OCI-M2 (cell line): Measurements from ENCODE around the gene TMEM218.

Experiments used
- DNase-seq: peaks from one replicate; lab custom pipeline; 2025; ENCODE audit not compliant: unreplicated experiment; lab: John Stamatoyannopoulos, UW

Gene TMEM218

DNA sequence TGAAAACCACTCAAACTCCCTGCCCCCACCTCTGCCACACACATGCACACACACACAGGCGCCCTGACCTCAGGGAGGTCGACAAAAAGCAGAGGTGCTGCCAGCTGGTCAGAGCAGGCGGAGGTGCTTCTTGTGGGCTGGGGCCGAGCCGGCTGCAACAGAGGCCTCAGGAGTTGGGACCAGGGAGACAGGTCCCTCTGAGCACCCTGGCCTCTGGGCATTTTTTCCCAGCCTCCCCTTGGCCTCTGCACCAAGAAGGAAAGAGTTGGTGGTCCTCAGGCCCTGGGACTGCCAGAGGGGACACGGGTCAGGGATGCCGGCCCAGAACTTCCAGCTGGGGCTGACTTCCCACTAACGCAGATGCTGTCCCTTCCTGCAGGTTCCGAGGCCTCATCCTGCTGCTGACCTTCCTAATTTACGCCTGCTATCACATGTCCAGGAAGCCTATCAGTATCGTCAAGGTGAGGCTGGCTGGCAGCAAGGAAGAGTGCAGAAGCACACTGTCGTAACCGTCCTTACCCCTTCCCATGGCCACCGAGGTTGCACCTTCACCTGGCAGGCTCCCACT, 35.0 kb downstream of the TMEM218 start:
- no peak for DNase-seq

DNA sequence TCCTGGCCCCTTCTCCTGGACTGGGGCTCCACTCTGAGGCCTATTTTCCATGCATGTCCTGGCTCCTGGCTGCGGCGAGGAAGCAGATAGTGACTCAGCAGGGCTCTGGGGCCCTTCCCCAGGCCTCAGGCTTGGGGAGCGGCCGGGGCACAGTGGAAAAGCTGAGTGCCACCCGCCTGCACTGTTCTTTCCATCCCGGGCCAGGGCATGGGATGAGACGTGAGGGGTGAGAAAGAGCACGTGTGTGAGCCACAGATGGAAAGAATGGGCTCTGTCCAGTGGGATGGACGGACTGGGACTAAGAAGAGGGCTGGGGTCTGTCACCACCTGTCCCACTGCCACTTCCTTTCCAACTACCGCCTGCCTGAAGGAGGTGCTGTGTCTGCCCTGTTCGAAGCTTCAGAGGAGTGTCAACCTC, 35.5 kb downstream of the TMEM218 start:
- DNase-seq = no peak

DNA sequence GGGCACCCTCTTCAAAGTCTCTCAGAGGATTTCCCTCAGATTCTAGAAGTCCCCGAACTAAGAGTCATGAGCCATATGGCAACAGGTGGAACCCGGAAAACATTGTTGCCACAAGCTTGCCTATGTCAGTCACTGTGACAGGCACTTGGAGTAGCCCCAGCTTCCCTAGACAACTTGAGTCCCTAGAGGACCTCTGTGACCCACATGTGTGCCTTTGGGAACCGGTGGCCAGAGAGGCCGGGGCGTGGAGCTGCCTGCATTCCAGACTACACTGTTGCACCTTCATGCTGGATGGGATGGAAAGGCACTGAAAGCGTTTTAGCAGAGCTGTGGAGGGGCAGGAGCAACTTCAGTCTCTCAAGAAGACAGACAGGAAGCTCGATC, 36.2 kb downstream of the TMEM218 start:
- no peak for DNase-seq

DNA sequence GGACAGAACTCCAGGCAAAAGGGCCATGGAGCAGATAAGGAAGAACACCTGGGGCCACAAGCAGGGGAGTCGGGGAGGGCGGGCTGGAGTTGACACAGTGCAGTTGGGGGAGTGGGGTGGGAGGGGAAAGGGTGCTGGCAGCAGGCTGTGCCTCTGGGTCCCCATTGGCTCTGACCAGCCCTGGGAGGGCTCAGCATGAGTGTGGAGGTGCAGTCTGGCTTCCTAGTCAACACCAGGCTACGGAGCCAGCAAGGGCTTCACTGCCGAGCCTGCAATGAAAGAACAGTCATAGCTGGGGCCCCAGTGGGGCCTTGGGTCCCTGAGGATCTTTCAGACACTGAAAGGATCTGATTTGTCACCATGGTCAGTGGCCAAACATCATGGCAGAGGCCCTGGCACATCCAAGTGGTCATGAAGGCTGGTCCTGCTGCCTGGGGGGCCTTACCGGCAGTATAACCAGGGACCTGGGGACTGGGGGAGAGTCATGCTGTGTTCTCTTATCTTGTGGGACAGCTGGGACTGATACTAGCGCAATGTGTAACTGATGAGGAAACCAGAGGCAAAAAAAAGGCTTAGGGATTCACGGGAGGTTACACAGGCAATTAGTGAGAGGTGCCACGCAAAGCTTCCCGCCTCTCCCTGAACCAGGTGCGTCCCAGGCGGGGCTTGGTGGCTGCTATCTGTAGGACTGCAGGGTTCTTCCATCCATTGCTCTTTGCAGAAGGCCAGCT, 36.8 kb downstream of the TMEM218 start:
- DNase-seq = no peak

DNA sequence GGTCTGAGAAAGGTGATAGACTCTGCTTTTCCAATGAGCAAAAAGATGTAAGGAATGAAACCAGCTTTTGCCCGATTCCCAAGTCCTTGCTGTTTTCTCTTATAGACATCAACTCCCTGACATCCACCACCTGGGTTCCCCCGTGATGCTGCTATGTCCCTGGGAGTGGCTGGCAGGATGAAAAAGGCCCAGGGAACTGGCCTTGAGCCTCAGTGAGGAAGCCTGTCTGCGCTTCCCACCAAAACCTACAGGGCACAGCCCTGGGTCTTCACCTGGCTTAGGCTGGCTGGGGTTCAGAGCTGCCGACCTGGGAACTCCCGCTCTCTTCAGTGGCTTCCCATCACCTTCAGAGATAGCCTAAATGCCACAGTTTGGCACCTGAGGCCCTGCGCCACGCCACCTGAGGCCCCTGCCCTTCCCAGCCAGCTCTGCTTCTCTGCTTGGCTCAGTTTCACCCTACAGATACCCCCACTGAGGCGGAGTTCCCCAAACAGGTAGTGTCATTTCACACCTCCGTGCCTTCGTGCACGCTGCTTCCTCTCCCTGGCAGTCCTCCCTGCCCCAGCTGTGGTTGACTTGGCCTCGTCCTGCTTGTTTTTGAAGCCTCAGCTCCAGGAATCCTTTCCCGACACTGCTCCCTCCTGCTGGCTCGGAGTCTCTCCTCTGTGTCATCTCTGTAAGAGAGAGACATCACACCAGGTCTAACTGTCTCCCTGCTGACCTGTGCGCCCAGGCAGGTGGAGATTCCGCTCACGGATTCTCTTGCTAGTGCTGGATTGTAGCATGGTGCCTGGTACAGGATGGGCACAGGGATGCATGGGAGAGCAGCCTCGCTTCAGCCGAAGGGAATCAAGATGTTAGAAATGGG, 37.6 kb downstream of the TMEM218 start:
- no peak for DNase-seq

DNA sequence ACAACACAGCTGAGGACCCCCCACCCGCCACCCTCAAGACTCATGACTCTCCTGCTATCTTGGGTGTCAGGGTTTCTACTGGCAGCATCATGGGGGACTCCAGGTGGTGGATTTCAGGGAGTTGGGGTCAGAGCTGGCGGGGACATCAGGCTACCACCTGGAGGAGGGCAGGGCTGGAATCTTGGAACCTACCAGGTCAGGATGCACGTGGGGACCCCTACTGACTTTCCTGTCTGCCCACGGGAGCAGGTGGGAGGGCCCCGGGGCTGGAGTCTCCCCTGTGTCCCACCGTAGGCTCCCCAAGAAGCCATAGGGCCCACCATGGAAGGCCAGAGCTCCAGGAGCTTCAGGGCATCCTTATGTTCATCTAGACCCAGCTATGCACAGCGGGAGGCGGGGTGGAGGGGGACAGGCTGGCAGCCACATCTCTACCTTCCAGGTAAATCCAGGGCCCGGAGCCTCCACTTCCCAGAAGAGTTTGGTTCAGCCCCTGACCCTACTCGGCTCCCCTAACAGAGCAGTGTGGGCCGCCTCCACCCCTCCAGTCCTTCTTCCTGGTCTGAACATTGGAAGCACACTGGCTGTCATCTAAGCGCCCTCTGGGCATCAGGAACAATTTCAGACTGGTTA, 38.4 kb downstream of the TMEM218 start:
- DNase-seq = no peak

DNA sequence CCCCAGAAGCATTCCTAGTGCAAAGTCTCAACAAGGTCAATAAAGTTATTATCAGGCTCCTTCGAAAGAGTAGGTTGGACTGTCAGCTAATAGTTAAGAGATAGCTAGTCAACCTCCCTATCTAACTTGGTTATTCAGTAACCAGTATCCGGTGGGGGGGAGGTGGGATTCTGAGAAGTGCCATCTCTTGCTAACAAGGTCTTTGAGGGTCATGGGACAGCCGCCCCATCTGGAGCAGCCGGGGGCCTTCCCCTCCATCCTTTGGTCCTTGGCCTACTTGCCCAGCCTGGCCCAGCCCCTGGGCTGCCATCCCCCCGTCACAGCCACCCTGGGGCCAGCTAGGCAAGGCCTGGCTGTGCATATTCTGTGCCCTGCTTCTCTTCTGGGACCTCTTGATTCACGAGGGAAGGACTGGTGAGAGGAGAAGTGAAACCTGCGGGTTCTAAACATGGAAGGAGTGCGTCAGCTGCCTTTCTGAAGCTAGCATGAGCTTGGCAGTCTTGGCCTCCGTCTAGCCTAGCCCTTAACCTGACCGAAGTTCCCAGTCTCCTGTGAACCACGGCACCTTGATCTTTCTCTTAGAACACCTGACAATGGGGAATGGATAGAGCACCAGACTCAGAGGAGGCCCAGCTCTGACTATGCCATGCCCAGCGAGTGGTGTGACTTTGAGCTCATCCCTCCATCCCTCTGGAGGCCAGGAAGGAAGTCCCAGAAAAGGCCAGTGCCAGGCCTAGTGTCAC, 39.0 kb downstream of the TMEM218 start:
- DNase-seq = no peak

DNA sequence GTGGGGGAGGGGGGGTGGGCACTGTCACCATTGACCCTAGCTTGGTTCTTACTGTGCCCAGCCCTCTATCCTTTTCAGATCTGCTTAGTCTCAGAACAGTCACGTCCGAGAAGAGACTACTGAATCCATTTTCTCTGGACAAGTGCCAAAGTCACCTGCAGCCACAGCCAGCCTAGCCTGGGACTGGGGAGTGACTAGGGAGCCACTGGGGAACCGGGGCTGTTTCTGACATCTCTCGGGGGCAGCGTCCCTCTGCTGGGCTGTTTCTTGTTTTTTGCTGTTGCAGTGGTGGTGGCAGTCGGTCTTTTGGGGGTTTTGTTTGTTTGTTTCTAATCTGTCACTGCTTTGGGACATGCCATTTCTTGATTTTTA, 39.6 kb downstream of the TMEM218 start:
- DNase-seq = no peak

DNA sequence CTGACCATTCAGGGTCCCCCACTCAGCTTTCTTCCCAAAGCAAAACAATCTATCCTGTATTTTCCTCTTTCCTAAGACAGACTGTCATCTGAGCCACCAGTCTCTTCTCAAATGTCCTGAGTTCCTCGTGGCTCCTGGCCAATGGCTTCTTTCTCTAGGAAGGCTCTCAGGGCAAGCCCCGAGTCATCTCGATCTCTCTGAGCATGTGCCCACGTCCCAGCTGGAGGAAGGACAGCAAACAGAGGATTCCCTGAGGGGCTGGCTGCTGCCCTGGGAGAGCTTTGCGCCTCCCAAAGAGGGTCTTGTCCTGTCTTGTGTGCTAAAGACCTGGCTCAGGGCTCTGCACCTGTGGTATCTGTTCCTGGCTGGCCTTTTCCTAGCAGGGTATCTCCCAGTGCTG, 40.0 kb downstream of the TMEM218 start:
- no peak for DNase-seq

DNA sequence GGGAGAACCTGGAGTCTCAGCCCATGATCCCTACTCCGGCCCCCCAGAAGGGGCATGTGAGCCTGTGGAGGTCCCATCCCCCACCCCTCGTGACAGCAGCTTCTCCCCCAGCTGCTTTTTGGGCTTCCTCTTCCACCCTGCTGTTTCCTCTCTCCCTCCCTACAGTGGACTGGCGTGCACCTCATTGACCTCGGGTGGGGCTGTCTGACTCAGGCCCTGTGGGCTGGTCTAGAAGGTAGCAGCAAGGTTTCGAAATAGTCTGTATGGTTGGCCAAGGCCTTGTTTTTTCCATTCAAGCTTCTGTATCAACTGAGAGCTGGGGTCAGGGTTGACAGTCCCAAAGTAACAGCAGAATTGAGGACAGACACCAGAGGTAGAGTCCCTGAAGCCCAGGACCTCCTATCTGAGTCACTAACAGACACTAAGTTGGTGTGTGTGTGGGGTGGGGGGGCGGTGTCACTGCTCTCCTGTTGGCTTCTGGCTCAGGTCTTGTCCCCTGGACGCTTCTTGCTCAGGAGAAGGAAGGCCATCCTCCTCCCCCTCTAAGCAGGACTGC, 40.6 kb downstream of the TMEM218 start:
- no peak for DNase-seq

DNA sequence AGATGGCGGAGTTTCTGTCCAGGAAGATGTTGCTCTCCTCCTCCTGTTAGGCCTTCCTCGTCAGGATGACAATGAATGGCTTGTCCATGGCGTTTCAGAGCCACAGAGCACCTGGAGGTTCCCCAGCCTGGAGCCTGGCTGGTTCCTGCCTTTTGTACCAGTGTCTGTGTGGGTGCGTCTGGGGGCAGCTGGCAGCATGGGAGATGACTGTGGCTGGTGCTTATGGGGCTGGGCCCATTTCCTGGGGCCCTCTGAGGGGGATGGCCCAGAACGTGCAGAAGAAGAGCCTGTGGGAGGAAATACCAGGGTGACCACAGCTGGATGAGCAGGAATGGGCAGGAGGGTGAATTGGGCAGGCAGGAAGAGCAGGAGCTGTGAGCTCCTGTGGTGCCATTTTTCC, 41.6 kb downstream of the TMEM218 start:
- no peak for DNase-seq

DNA sequence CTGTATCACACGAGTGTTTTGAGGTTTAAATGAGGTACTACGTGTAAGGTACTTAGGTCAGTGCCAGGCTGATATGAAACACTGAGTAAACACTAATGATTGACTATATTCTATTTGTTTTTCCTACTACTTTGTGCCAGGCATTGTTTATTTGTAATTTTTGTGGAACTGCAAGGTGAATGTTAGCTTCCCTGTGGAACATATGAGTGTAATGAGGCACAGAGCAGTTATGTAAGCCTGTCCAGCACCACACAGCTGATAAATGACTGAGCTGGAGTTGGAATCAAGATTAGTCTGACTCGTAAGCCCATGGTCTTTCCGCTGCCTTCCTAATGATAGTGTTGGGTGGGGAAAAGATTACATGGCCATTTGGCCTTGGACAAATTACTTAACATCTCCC, 42.4 kb downstream of the TMEM218 start:
- DNase-seq = no peak

DNA sequence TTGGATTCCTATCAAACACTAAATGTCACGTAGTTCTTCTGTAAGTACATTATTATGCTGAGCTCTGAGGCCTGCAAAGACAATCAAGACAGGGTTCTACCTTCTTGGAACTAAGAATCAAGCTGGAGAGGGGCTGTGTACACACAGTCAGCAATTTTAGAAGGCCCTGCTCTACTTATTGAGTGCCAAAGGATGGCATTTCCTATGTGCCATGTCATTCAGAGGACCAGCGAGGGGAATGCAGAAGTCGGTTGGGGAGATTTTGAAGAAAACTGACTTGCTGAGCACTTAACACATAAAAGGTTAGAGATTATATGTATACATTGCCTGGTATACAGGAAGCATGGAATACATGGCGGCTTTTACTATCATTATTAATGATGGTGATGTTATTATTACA, 43.1 kb downstream of the TMEM218 start:
- DNase-seq = no peak

DNA sequence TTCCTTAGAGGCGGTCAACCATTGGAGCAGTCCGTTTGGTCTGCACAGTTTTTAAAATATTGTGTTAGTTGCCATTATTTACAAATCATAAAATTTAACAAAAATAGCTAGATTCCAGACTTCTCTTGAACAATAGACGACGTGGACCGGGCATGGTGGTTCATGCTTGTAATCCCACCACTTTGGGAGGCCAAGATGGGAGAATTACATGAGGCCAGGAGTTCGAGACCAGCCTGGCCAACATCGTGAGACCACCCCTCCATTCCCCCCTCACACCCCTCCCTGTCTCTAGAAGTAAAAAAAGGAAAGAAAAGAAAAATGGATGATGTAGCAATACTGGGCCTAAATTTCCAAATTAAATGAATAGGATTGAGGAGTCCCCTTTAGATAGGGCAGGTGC, 47.4 kb downstream of the TMEM218 start:
- DNase-seq = no peak

DNA sequence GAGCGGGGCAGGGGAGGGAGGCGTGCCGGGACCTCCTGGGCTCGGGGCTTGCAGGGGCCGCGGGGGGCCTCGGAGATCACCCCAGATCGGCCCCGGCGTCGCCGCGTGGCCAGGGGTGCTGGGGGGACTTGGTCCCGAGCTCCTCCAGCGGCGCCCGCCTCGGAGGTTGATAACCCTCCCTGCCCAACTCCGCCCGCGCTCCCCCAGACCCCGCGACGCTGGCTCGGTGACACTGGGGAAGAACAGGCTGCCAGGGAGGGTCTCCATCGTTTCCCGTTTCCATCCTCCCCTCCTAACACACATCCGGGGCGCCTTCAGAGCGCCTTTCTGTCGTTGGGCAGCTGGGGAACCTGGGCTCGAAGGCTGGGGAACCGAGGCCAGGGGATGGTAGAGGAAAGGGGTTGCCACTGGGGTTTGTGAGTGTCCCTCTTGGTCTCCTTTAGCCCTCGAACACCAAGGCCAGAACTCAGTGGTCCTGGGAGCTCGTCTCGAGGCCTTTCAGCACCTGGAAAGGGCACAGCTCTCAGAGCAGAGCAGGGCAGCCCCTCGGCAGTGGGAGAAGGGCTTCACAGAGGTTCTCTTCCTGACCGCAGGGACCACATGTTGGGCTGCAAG, 47.9 kb downstream of the TMEM218 start:
- no peak for DNase-seq

DNA sequence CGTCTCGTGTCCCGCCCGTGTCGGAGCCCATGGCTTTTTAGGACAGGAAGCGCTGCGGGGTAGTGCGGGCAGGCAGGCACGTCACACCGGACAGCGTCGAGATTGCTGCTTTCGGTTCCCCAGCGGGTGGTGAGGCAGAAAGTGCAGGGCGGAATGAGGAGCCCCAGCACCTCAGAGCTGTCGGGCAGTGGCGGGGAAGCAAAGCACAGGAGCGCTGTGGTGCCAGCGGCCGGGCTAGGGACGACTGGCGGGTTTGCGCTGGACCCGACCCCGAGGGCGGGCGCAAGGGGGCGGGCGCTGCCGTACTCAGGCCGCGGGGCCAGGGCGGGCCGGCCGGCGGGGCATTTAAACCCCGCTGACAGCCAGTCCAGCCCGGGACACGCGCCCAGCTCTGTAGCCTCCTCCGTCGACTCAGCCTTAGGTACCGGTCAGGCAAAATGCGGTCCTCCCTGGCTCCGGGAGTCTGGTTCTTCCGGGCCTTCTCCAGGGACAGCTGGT, 48.4 kb downstream of the TMEM218 start, which contains the start of gene SLC37A2:
Gene SLC37A2 (plus strand): TSS at position 375 of the 498 bp plus-strand sequence. CDS start 63 bp downstream, at position 438.
- no peak for DNase-seq

DNA sequence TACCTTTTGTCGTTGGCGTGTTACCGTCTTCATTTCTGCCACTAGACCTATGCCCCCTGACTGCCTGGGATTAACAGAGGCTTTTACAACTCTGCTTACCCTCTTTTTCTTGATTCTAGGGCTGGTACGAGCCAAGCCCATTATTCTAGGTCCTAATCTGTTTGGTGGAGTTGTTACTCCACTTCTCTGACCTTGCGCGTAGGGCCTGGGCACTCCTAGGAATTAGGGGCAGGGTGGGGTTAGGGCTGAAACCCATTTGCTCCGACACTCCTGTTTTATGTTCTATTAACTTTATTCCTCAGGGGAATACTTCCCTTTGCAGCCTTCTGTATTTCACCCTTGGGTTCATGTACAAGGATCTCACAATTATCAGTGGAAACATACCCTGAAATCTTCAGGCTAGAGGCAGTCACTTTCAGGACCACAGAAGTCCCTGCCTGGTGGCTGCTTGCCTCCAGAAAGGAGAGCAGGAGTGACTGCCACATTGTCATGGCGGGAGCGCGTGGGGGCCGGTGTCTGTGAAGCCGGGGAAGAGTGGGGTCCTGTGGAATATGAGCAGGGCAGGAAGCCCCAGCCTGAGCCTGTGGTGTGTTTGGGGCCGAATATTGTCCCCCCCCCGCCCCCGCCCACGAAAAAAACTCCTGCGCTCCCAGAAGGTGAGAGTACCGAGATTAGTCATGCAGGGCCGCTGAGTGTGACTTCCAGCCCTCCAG, 49.1 kb downstream of the TMEM218 start:
- DNase-seq = no peak

DNA sequence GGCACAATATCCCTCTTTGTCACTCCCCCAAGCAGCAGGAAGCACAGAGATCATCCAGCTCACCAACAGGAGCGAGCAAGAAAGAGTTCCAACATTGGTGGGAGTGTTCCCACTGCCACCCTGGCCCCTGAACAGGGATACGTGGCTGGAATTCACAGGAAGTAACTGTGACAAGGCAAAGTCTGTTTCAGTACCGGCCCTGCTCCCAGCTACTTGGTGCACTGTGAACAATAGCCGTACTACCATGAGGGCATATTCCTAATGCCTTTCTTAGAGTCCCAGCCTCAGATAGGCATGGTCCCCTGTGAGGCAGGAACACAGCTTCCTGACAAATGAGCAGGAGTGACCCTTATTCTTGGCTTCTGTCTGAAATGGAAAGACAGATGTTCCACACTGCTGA, 50.1 kb downstream of the TMEM218 start:
- no peak for DNase-seq

DNA sequence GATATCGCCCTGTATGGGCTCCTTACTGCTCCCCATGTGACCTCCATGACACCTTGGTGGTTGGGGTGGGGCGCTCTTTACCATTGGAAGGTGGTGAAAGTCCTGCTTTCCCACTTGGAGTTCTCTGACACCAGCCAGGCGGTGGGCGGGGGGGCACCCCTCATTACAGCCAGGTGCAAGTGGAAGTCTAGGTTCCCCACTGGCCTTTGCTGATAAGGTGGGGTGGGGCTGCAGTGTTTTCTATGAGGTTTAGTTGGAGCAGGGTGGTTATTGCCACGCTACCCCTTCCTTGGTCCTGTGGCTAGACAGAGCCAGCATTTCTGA, 53.8 kb downstream of the TMEM218 start:
- DNase-seq = no peak
